Measurements from ENCODE around the gene FHIT. TPM values are rescaled to one million over a fixed set of nuclear protein-coding genes. Genes with fewer than 3 reads are reported as not detected.

FHIT gene
- total RNA-seq, 1 experiment from 2014 or later = 9.8 TPM

- no peak for DNase-seq
- ChIA-PET CTCF (no interaction called here), POLR2A (ENCODE audit: unreplicated experiment) (no interaction called here)
- intact Hi-C loops (cut with micrococcal nuclease; ENCODE audit: unreplicated experiment) = no loop called here
- no peak overlapping the region for H2AFZ ChIP-seq
- H3F3A ChIP-seq (ENCODE audit: insufficient read depth, low read depth) = no peaks in the 10 kb centered on the region
- H3K9me3 ChIP-seq (ENCODE audit: insufficient read depth, low read depth) = peaks cover 6% of the 10 kb centered on the region; the same call in 1 of the 2 replicates
- BruUV-seq (replicated peaks) = no TSS peak
- H3K4me2 ChIP-seq = no peak overlapping the region
- H3K27me3 ChIP-seq (ENCODE audit: insufficient read depth, low read depth) = no peaks in the 10 kb centered on the region
- TF ChIP-seq EZH2 (IDR thresholded peaks at IDR 0.05; ENCODE audit: low read depth) (no peak), CTCF (conservative IDR thresholded peaks at IDR 0.05) (no peak)
- H3K9me2 ChIP-seq (ENCODE audit: insufficient read depth) = no peaks in the 10 kb centered on the region
- no peaks in the 10 kb centered on the region for H3K4me1 ChIP-seq (replicated peaks; ENCODE audit: insufficient read depth)
- H3K4me3 ChIP-seq = no peak overlapping the region
- H4K20me1 ChIP-seq (ENCODE audit: insufficient read depth) = no peaks in the 10 kb centered on the region
- no peaks in the 10 kb centered on the region for H3K79me2 ChIP-seq (ENCODE audit: low read depth)
- H3K27ac ChIP-seq = no peak overlapping the region
- H3K36me3 ChIP-seq (ENCODE audit: low read depth) = no peaks in the 10 kb centered on the region
These were observed 299.2 kb downstream of the FHIT start for GRCh38 chr3:60952055-60952454.

- no peak overlapping the region for H3K27ac ChIP-seq
- no peaks in the 10 kb centered on the region for H3K4me1 ChIP-seq (replicated peaks; ENCODE audit: insufficient read depth)
- ChIA-PET CTCF (no interaction called here), POLR2A (ENCODE audit: unreplicated experiment) (interaction anchor here (0.7 kb wide), 1 partner anchor 1352 kb away, joined by 3 read pairs; no protein-coding TSS in a partner anchor)
- no peak for TF ChIP-seq CTCF (conservative IDR thresholded peaks at IDR 0.05)
- no peak for TF ChIP-seq EZH2 (IDR thresholded peaks at IDR 0.05; ENCODE audit: low read depth)
- BruUV-seq (replicated peaks) = no TSS peak
- intact Hi-C loops (cut with micrococcal nuclease; ENCODE audit: unreplicated experiment) = no loop called here
- no peaks in the 10 kb centered on the region for H3K9me3 ChIP-seq (ENCODE audit: insufficient read depth, low read depth)
- H2AFZ ChIP-seq = no peak overlapping the region
- no peak overlapping the region for H3K4me2 ChIP-seq
- no peaks in the 10 kb centered on the region for H3K36me3 ChIP-seq (ENCODE audit: low read depth)
- H3K27me3 ChIP-seq (ENCODE audit: insufficient read depth, low read depth) = no peaks in the 10 kb centered on the region
- no peaks in the 10 kb centered on the region for H3K79me2 ChIP-seq (ENCODE audit: low read depth)
- H3K4me3 ChIP-seq = no peak overlapping the region
- no peak for DNase-seq
- no peaks in the 10 kb centered on the region for H3K9me2 ChIP-seq (ENCODE audit: insufficient read depth)
- no peaks in the 10 kb centered on the region for H4K20me1 ChIP-seq (ENCODE audit: insufficient read depth)
- no peaks in the 10 kb centered on the region for H3F3A ChIP-seq (ENCODE audit: insufficient read depth, low read depth)
These were observed 302.1 kb downstream of the FHIT start for GRCh38 chr3:60949146-60949545.

GRCh38 chr3:60948488-60948887, 302.8 kb downstream of the FHIT start:
- no peak for DNase-seq
- H3K36me3 ChIP-seq (ENCODE audit: low read depth) = no peaks in the 10 kb centered on the region
- no peaks in the 10 kb centered on the region for H3F3A ChIP-seq (ENCODE audit: insufficient read depth, low read depth)
- H3K27me3 ChIP-seq (ENCODE audit: insufficient read depth, low read depth) = no peaks in the 10 kb centered on the region
- no peak overlapping the region for H3K4me2 ChIP-seq
- H3K4me3 ChIP-seq = no peak overlapping the region
- CTCF ChIA-PET = no interaction called here
- H3K9me2 ChIP-seq (ENCODE audit: insufficient read depth) = no peaks in the 10 kb centered on the region
- intact Hi-C loops (cut with micrococcal nuclease; ENCODE audit: unreplicated experiment) = no loop called here
- H3K9me3 ChIP-seq (ENCODE audit: insufficient read depth, low read depth) = no peaks in the 10 kb centered on the region
- BruUV-seq (replicated peaks) = no TSS peak
- TF ChIP-seq CTCF (conservative IDR thresholded peaks at IDR 0.05) (0 out of 2 replicates have a peak, but pooled peaks have one; percentile 27), EZH2 (IDR thresholded peaks at IDR 0.05; ENCODE audit: low read depth) (no peak)
- no peaks in the 10 kb centered on the region for H3K4me1 ChIP-seq (replicated peaks; ENCODE audit: insufficient read depth)
- no peaks in the 10 kb centered on the region for H4K20me1 ChIP-seq (ENCODE audit: insufficient read depth)
- no peaks in the 10 kb centered on the region for H3K79me2 ChIP-seq (ENCODE audit: low read depth)
- H3K27ac ChIP-seq = no peak overlapping the region
- POLR2A ChIA-PET (ENCODE audit: unreplicated experiment) = no interaction called here
- no peak overlapping the region for H2AFZ ChIP-seq

Measured in PC-9 (cell line).